HFF-Myc (cell line): ENCODE data around the gene BROX.
"Not testable (repeated sequence)": the region's sequence is repeated elsewhere in the genome, so short reads cannot be mapped to it uniquely, and the experiment has no call there.

ENCODE experiments used
- DNase-seq: peaks from one replicate; pipeline ENCODE4 v3.0.0-alpha.2; 2011; ENCODE audit warnings: low read depth; ENCODE audit errors: extremely low read depth
- H3K4me3 ChIP-seq: replicated peaks from 2 replicates; pipeline ENCODE4 v1.5.1; 2011; ENCODE audit warnings: low read depth, mild to moderate bottlenecking, control low read depth, low read length
- TF ChIP-seq, protein P1 (sequence below): IDR thresholded peaks from 2 replicates; pipeline ENCODE4 v1.5.1; 2012; ENCODE audit warnings: mild to moderate bottlenecking, low read depth, low read length, control low read depth; ENCODE audit errors: missing control alignments

Gene BROX

DNA sequence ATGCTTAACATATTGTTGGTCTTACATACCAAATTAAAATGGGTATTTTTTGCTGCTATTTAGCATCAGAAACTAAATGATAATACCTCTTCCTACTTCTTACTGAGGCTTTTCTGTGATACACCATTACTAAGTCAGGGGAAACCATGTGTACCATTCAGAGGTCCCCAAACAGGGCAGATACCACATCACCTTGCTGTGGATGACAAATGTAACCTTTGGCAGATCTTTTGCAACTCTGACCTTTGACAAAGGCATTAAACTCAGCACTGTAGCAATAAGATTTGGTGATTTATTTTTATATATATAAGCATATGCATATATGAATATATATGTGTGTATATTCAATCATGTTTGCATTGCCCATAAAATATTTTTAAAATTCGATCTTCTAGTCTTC, 27.6 kb downstream of the BROX start:
- TF ChIP-seq, protein P1, sequence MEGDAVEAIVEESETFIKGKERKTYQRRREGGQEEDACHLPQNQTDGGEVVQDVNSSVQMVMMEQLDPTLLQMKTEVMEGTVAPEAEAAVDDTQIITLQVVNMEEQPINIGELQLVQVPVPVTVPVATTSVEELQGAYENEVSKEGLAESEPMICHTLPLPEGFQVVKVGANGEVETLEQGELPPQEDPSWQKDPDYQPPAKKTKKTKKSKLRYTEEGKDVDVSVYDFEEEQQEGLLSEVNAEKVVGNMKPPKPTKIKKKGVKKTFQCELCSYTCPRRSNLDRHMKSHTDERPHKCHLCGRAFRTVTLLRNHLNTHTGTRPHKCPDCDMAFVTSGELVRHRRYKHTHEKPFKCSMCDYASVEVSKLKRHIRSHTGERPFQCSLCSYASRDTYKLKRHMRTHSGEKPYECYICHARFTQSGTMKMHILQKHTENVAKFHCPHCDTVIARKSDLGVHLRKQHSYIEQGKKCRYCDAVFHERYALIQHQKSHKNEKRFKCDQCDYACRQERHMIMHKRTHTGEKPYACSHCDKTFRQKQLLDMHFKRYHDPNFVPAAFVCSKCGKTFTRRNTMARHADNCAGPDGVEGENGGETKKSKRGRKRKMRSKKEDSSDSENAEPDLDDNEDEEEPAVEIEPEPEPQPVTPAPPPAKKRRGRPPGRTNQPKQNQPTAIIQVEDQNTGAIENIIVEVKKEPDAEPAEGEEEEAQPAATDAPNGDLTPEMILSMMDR = no peak
- no peak for DNase-seq
- no peak overlapping the region for H3K4me3 ChIP-seq

DNA sequence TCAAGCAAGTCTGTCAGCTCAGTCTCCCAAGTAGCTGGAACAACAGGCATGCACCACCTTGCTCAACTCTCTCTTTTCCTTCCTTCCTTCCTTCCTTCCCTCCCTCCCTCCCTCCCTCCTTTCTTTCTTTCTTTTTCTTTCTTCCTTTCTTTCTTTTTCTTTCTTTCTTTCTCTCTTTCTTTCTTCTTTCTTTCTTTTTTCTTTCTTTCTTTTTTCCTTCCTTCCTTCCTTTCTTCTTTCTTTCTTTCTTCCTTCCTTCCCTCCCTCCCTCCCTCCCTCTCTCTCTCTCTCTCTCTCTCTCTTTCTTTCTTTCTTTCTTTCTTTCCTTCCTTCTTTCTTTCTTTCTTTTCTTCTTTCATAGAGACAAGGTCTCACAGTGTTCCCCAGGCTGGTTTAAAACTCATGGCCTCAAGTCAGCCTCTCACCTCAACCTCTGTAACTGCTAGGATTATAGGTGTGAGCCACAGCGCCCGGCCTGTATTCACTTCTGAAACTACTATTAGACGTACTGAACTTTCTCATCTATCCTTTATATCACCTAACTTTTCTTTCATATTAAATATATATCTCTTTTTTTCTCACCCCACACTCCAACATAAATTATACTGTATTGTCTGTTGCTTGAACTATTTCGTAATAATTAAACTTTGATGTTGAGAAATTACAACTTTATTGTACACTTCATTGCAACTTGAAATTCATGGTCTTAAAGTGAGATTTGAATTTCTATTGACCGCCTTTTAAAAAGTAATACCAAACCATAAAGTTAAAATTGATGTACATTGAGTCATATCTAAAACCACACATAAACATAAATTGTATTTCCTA, 29.5 kb downstream of the BROX start:
- not testable (repeated sequence) for DNase-seq, H3K4me3 ChIP-seq

DNA sequence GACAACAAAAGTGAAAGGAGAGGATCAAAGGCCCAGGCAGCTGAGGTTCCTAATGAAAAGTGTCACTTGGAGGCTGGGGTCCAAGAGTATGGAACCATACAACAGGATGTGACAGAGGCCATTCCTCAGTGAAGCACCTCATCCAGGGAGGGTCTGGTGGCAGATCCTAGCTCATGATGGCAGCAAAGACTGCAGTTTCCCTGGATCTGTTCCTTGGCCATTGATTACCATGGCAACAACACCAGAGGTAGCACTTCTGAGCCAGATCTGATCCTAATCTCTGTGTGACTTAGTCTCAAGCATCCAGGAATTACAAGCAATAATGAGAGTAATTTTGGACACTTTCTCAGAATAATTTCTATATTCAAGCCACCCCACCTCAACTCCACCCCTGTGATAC, 37.6 kb downstream of the BROX start:
- TF ChIP-seq, protein P1 = no peak
- DNase-seq = no peak
- H3K4me3 ChIP-seq = no peak overlapping the region

DNA sequence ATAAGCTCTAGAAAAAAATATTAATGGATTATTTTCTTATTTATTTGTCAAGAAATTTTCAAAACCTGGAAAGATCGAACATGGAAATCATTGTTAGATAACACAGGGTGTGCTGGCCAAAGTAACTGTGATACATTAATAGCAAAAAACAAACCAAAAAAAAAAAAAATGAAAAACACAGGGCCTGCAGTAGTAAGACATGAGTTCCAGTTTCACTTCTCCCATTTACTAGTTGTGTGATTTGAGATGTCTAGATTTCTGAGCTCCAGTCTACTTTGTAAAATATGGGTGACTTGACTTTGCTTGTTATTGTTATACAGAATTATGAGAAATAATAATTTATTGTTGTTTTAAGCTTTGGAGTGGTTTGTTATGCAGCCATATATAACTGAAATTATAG, 38.3 kb downstream of the BROX start:
- no peak overlapping the region for H3K4me3 ChIP-seq
- no peak for DNase-seq
- TF ChIP-seq, protein P1 = no peak

DNA sequence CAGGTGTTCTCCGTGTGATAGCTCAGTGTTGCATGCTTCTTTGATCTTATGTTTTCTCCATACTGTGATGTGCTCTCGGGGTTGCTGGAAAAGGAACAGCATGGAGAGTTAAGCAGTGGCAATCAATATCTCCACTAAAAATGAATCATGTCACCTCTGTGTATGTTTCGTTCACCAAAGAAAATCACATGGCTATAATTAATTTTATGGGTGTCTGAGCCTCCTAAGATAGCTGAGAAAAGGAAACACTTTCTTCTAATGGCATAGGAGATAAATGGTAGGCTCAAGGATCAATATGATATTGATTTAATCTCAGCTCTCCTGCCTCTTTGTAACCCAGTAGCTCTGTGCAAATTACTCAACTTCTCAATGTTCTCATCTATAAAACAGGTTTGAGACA, 38.9 kb downstream of the BROX start:
- TF ChIP-seq, protein P1 = no peak
- H3K4me3 ChIP-seq = no peak overlapping the region

DNA sequence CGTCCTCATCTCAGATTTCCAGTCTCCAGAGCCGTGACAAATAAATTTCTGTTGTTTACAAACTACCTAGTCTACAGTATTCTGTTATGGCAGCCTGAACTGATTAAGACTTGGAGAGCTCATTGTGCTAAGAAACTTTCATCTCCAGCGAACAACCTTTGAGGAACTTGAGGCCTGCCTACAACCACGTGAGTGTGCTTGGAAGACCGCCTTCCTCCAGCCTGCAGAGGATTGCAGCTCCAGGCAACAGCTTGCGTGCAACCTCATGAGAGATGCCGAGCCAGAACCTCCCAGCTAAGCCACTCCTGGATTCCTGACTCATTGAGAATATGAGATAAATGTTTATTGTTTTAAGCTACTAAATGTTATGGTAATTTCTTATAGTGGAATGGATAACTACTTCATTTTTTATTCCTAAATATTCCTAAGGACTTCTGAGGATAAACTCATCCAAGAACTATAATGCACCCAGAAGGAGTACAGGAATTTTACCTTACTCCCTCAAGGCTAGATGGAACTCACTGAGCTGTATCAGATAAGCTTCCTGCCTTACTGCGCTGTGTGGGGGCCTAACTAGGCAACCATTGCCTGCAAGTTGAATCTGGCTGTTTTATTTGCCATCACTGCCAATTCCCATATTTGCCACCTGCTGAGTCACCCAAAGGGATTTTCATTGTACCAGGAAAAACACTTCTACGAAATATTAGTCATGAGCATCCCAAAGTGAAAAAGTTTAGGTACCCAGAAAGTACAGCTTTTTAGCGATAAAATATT, 42.2 kb downstream of the BROX start:
- TF ChIP-seq, protein P1 = no peak
- no peak overlapping the region for H3K4me3 ChIP-seq
- peak; percentile 98 for DNase-seq

More for the DNA sequence above, 38.9 kb downstream of the BROX start:
- no peak for DNase-seq

DNA sequence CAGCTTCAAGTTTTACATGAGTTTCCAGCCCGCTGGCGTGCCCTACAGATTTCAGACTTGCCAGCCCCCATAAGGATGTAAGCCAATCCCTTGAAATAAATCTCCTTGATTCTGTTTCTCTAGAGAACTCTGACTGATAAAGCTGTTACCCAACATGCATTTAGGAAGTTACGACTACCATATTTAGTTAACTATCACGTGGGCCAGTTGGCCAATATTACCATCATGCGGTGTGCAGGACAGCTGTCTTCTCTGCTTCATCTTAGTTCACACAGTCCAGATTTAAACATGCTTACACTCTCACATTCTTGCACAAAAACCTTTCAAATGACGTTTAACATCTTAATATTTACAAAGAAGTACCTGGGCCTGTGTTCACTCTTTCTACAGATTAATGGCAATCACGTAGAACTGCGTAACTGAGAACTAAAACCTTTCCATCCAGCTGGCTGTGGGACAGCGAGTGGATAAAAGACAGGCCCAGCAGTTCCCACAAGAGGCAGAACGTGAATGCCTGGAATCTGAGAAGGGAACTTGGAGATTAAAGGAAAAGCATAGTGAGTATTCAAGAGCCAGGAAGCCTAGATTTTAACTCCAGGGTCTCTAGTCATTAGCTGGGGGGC, 45.4 kb downstream of the BROX start:
- TF ChIP-seq, protein P1 = no peak
- no peak overlapping the region for H3K4me3 ChIP-seq
- DNase-seq = no peak
